ENCODE results near the gene NDEL1.
"Not testable (repeated sequence)": the region's sequence is repeated elsewhere in the genome, so short reads cannot be mapped to it uniquely, and the experiment has no call there.

DNA sequence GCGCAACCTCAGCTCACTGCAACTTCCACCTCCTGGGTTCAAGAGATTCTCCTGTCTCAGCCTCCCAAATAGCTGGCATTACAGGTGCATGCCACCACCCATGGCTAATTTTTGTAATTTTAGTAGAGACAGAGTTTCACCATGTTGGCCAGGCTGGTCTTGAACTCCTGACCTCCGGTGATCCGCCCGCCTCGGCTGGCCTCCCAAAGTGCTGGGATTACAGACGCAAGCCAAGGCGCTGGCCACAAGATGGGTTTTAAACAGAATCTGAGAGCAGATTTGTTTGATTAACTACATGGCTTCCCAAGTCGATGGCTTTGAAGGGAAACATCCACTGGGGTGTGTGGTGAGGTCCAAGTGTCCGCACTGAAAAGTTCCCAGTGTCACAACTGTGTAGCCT lies 41.2 kb upstream of the NDEL1 start:
- not testable (repeated sequence) for TF ChIP-seq CTCF (IDR thresholded peaks at IDR 0.05; ENCODE audit: low read depth, low read length, poor library complexity, severe bottlenecking); EZH2phosphoT487 (IDR thresholded peaks at IDR 0.05; ENCODE audit: borderline replicate concordance, low read length)

All from DOHH2 (cell line).